Activated CD4-positive, alpha-beta memory T cell treated with anti-CD3 and anti-CD28 coated beads, Interleukin-2, amount 10 ng/mL, durations not matched to agents 7 days and 5 days (primary cell): ENCODE results near the gene CPNE2. TPM values are rescaled to one million over a fixed set of nuclear protein-coding genes. Genes with fewer than 3 reads are reported as not detected.

Experiments used
- CTCF ChIA-PET: fragments of 350-600 bp; sonication (Branson Sonifier 250); formaldehyde crosslinking; loops from one replicate; lab custom pipeline; 2021; ENCODE audit warnings: antibody characterized with exemption, inconsistent platforms; lab: Charles Lee
- POLR2A ChIA-PET: fragments of 350-600 bp; sonication (Branson Sonifier 250); formaldehyde crosslinking; loops from one replicate; lab custom pipeline; 2021; ENCODE audit warnings: antibody characterized with exemption; lab: Charles Lee
- DNase-seq: peaks from one replicate; pipeline ENCODE4 v3.0.0-alpha.2; 2020
- H3K27ac Mint-ChIP-seq: one replicate; pipeline ENCODE4 v1.8.0; 2021; ENCODE audit warnings: mild to moderate bottlenecking, mixed read lengths
- H3K27me3 Mint-ChIP-seq: one replicate; pipeline ENCODE4 v1.8.0; 2021; ENCODE audit warnings: mixed read lengths
- H3K36me3 Mint-ChIP-seq: one replicate; pipeline ENCODE4 v1.8.0; 2021; ENCODE audit warnings: low read depth, mixed read lengths
- H3K4me1 Mint-ChIP-seq: one replicate; pipeline ENCODE4 v1.8.0; 2021; ENCODE audit warnings: mixed read lengths
- H3K4me3 Mint-ChIP-seq: one replicate; pipeline ENCODE4 v1.8.0; 2021; ENCODE audit warnings: mild to moderate bottlenecking, mixed read lengths
- H3K9me3 Mint-ChIP-seq: one replicate; pipeline ENCODE4 v1.8.0; 2021; ENCODE audit warnings: mixed read lengths
- total RNA-seq, 2 experiments: library from RNA; stranded (reverse); gene quantifications; one replicate each; pipeline ENCODE4 v1.2.3, GENCODE V29; 2021

The CPNE2 gene
- total RNA-seq, result 1 to 10 TPM; 4.6 to 4.8 TPM

GRCh38 chr16:57091975-57092785, at the start of gene CPNE2:
Gene CPNE2 (plus strand): TSS chr16:57092583. CDS start chr16:57110743, 18,160 bp downstream.
- peak within 1 kb of the TSS; percentile 63 for H3K4me3 Mint-ChIP-seq
- H3K4me1 Mint-ChIP-seq, result peaks cover 11% of the 10 kb centered on the region
- H3K9me3 Mint-ChIP-seq, result no peaks in the 10 kb centered on the region
- peaks cover 36% of the 10 kb centered on the region for H3K27me3 Mint-ChIP-seq
- DNase-seq, result peak; percentile 32
- ChIA-PET POLR2A (interaction anchor here (0.7 to 2.0 kb wide), 4 partner anchors 9 to 161 kb away, joined by 3 to 4 read pairs (median 4); no protein-coding TSS in a partner anchor), CTCF (interaction anchor here (0.6 to 5.0 kb wide), 17 partner anchors 9 to 325 kb away, joined by 3 to 37 read pairs (median 4); no protein-coding TSS in a partner anchor)
- H3K36me3 Mint-ChIP-seq, result no peaks in the 10 kb centered on the region
- H3K27ac Mint-ChIP-seq, result no peak within 1 kb of the TSS

- H3K9me3 Mint-ChIP-seq, result no peaks in the 10 kb centered on the region
- H3K27ac Mint-ChIP-seq, result peak overlapping the region; percentile 94
- H3K4me3 Mint-ChIP-seq, result no peak overlapping the region
- ChIA-PET POLR2A (interaction anchor here (2.2 to 4.4 kb wide), 3 partner anchors 44 to 58 kb away, joined by 15 to 47 read pairs (median 21); partner anchors contain the start of gene NLRC5), CTCF (interaction anchor here (3.4 kb wide), 1 partner anchor 79 kb away, joined by 42 read pairs; no protein-coding TSS in a partner anchor)
- no peak for DNase-seq
- H3K4me1 Mint-ChIP-seq, result peaks cover 54% of the 10 kb centered on the region
- no peaks in the 10 kb centered on the region for H3K27me3 Mint-ChIP-seq
- H3K36me3 Mint-ChIP-seq, result peaks cover 84% of the 10 kb centered on the region
Measured at GRCh38 chr16:57043248-57043647, 49.1 kb upstream of the CPNE2 start.

GRCh38 chr16:57044931-57045693, 47.3 kb upstream of the CPNE2 start:
- Mint-ChIP-seq H3K36me3 (peaks cover 78% of the 10 kb centered on the region), H3K4me3 (no peak overlapping the region), H3K4me1 (peaks cover 40% of the 10 kb centered on the region), H3K9me3 (no peaks in the 10 kb centered on the region), H3K27me3 (no peaks in the 10 kb centered on the region), H3K27ac (no peak overlapping the region)
- ChIA-PET POLR2A (interaction anchor here (0.7 kb wide), 1 partner anchor 140 kb away, joined by 3 read pairs; the partner anchor contains the start of genes PSME3IP1 and RSPRY1), CTCF (interaction anchor here (3.2 kb wide), 1 partner anchor 81 kb away, joined by 12 read pairs; no protein-coding TSS in a partner anchor)
- DNase-seq, result no peak

- POLR2A ChIA-PET, result interaction anchor here (0.6 to 1.2 kb wide), 4 partner anchors 14 to 140 kb away, joined by 3 to 5 read pairs (median 3); partner anchors contain the start of genes NLRC5, PSME3IP1 and RSPRY1
- no peaks in the 10 kb centered on the region for H3K27me3 Mint-ChIP-seq
- no peak overlapping the region for H3K4me3 Mint-ChIP-seq
- H3K36me3 Mint-ChIP-seq, result peaks cover 78% of the 10 kb centered on the region
- H3K27ac Mint-ChIP-seq, result no peak overlapping the region
- H3K9me3 Mint-ChIP-seq, result no peaks in the 10 kb centered on the region
- H3K4me1 Mint-ChIP-seq, result peaks cover 33% of the 10 kb centered on the region
- CTCF ChIA-PET, result interaction anchor here (3.2 kb wide), 1 partner anchor 82 kb away, joined by 12 read pairs; no protein-coding TSS in a partner anchor
- DNase-seq, result no peak
Measured at GRCh38 chr16:57045694-57046381, 46.5 kb upstream of the CPNE2 start.

- H3K4me1 Mint-ChIP-seq, result peaks cover 10% of the 10 kb centered on the region
- POLR2A ChIA-PET, result no interaction called here
- H3K9me3 Mint-ChIP-seq, result no peaks in the 10 kb centered on the region
- no peaks in the 10 kb centered on the region for H3K27me3 Mint-ChIP-seq
- CTCF ChIA-PET, result interaction anchor here (1.5 kb wide), 1 partner anchor 84 kb away, joined by 3 read pairs; no protein-coding TSS in a partner anchor
- DNase-seq, result no peak
- H3K27ac Mint-ChIP-seq, result peak overlapping the region; percentile 28
- H3K36me3 Mint-ChIP-seq, result peaks cover 78% of the 10 kb centered on the region
- H3K4me3 Mint-ChIP-seq, result no peak overlapping the region
Measured at GRCh38 chr16:57048095-57048494, 44.3 kb upstream of the CPNE2 start.

- Mint-ChIP-seq H3K36me3 (peaks cover 77% of the 10 kb centered on the region), H3K27ac (no peak overlapping the region), H3K9me3 (no peaks in the 10 kb centered on the region), H3K27me3 (no peaks in the 10 kb centered on the region), H3K4me3 (no peak overlapping the region), H3K4me1 (peaks cover 4% of the 10 kb centered on the region)
- POLR2A ChIA-PET, result no interaction called here
- CTCF ChIA-PET, result no interaction called here
- no peak for DNase-seq
Measured at GRCh38 chr16:57049678-57050077, 42.7 kb upstream of the CPNE2 start.

- H3K4me1 Mint-ChIP-seq, result peaks cover 4% of the 10 kb centered on the region
- no peaks in the 10 kb centered on the region for H3K9me3 Mint-ChIP-seq
- H3K27ac Mint-ChIP-seq, result no peak overlapping the region
- POLR2A ChIA-PET, result interaction anchor here (1.1 to 3.9 kb wide), 5 partner anchors 11 to 120 kb away, joined by 3 to 20 read pairs (median 4); partner anchors contain the start of genes HERPUD1 and NLRC5
- CTCF ChIA-PET, result interaction anchor here (1.2 kb wide), 1 partner anchor 88 kb away, joined by 3 read pairs; no protein-coding TSS in a partner anchor
- DNase-seq, result no peak
- H3K27me3 Mint-ChIP-seq, result no peaks in the 10 kb centered on the region
- no peak overlapping the region for H3K4me3 Mint-ChIP-seq
- peaks cover 79% of the 10 kb centered on the region for H3K36me3 Mint-ChIP-seq
Measured at GRCh38 chr16:57051696-57052228, 40.6 kb upstream of the CPNE2 start.

GRCh38 chr16:57053206-57053605, 39.2 kb upstream of the CPNE2 start:
- Mint-ChIP-seq H3K4me3 (no peak overlapping the region), H3K27me3 (no peaks in the 10 kb centered on the region), H3K9me3 (no peaks in the 10 kb centered on the region), H3K4me1 (peaks cover 3% of the 10 kb centered on the region), H3K27ac (no peak overlapping the region), H3K36me3 (peaks cover 74% of the 10 kb centered on the region)
- CTCF ChIA-PET, result interaction anchor here (0.8 to 1.6 kb wide), 2 partner anchors 30 to 89 kb away, joined by 3 to 4 read pairs; no protein-coding TSS in a partner anchor
- DNase-seq, result no peak
- POLR2A ChIA-PET, result interaction anchor here (1.3 to 3.9 kb wide), 2 partner anchors 12 to 64 kb away, joined by 4 to 20 read pairs; partner anchors contain the start of gene NLRC5

- no peak for DNase-seq
- H3K36me3 Mint-ChIP-seq, result peaks cover 73% of the 10 kb centered on the region
- H3K27me3 Mint-ChIP-seq, result no peaks in the 10 kb centered on the region
- H3K4me1 Mint-ChIP-seq, result no peaks in the 10 kb centered on the region
- no peaks in the 10 kb centered on the region for H3K9me3 Mint-ChIP-seq
- CTCF ChIA-PET, result no interaction called here
- no peak overlapping the region for H3K4me3 Mint-ChIP-seq
- no peak overlapping the region for H3K27ac Mint-ChIP-seq
- POLR2A ChIA-PET, result no interaction called here
Measured at GRCh38 chr16:57054338-57054737, 38.0 kb upstream of the CPNE2 start.

- Mint-ChIP-seq H3K9me3 (no peaks in the 10 kb centered on the region), H3K36me3 (peaks cover 77% of the 10 kb centered on the region), H3K4me1 (no peaks in the 10 kb centered on the region), H3K4me3 (no peak overlapping the region), H3K27me3 (no peaks in the 10 kb centered on the region), H3K27ac (no peak overlapping the region)
- ChIA-PET POLR2A (no interaction called here), CTCF (no interaction called here)
- DNase-seq, result no peak
Measured at GRCh38 chr16:57054771-57055170, 37.6 kb upstream of the CPNE2 start.

GRCh38 chr16:57055671-57056070, 36.7 kb upstream of the CPNE2 start:
- H3K27ac Mint-ChIP-seq, result no peak overlapping the region
- H3K36me3 Mint-ChIP-seq, result peaks cover 80% of the 10 kb centered on the region
- H3K4me3 Mint-ChIP-seq, result no peak overlapping the region
- ChIA-PET POLR2A (no interaction called here), CTCF (interaction anchor here (1.2 kb wide), 1 partner anchor 90 kb away, joined by 3 read pairs; no protein-coding TSS in a partner anchor)
- H3K27me3 Mint-ChIP-seq, result no peaks in the 10 kb centered on the region
- no peaks in the 10 kb centered on the region for H3K9me3 Mint-ChIP-seq
- DNase-seq, result no peak
- no peaks in the 10 kb centered on the region for H3K4me1 Mint-ChIP-seq
